Large intestine (tissue), 3 donors: ENCODE results near the gene EIF4B. TPM values are rescaled to one million over a fixed set of nuclear protein-coding genes. Genes with fewer than 3 reads are reported as not detected.

Experiments used
- DNase-seq, 2 donors: peaks; one replicate each; pipeline versions ENCODE4 v3.0.0 to v3.0.0-alpha.2; 2013
- H3K27ac ChIP-seq: one replicate; pipeline ENCODE4 v1.5.1; 2013; ENCODE audit warnings: low read length
- H3K27me3 ChIP-seq: 2 replicates; pipeline ENCODE4 v1.6.1; 2013; ENCODE audit warnings: low read length; ENCODE audit not compliant: control insufficient read depth, insufficient read depth
- H3K36me3 ChIP-seq: 2 replicates; pipeline ENCODE4 v1.6.1; 2013; ENCODE audit warnings: low read length; ENCODE audit not compliant: control insufficient read depth, insufficient read depth
- H3K4me1 ChIP-seq: one replicate; pipeline ENCODE4 v1.6.1; 2013; ENCODE audit warnings: low read length; ENCODE audit not compliant: control insufficient read depth, insufficient read depth
- H3K4me3 ChIP-seq: one replicate; pipeline ENCODE4 v1.5.1; 2013; ENCODE audit warnings: low read length
- H3K9me3 ChIP-seq: one replicate; pipeline ENCODE4 v1.6.1; 2013; ENCODE audit warnings: mild to moderate bottlenecking, low read depth, low read length, moderate library complexity; ENCODE audit not compliant: control insufficient read depth
- WGBS: methylation state at CpG from one replicate; pipeline ENCODE4 v1.1.5; 2013; ENCODE audit warnings: low lambda C conversion rate; ENCODE audit not compliant: insufficient coverage; 5-methylcytosine and 5-hydroxymethylcytosine counted together
- polyA plus RNA-seq: library from polyadenylated mRNA; unstranded; fragments of 120-200 nt; gene quantifications from one replicate; pipeline ENCODE4 v1.2.1, GENCODE V29; 2013

EIF4B gene
- polyA plus RNA-seq, 1 donor = 418 TPM

DNA sequence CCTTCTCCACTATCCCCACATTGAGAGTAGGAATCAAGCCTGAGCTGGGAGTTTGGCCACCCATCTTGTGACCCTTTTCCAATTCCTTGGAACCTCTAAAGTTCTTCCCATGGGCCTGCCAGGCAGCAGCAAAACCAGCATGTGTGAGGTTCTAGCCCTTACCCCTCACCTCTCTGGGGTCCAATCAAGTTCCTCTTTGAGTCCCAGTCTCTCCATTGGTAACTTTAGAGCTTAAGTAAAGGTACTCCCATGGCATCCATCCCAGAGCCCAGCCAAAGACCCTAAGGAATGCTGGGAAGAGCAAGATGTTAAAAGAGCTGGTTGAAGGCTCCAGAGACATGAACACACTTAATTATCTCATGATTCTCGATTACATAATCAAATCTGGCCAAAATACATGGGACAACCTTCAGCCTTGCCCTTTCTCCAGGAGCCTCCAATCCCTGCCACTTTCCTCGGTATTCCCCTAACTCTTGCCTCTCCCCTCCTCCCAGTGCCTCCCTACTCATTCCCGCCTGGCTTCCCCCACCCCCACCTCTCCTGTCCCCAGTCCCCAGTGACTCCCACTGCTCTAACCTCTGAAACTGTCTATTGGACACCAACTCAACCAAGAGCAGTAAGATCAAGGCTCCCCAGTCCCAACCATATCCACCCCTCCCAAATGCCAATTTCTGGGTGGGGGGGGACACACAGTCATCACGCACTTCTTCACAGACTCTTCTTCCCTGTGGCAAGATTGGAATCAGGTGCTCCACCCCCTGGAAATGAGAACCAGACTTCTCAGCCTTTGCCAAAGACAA lies 38.8 kb downstream of the EIF4B start:
- 80% methylated on average over 1 of the region's 4 CpGs for WGBS
- Histone ChIP-seq H3K9me3 (no peaks in the 10 kb centered on the region), H3K4me1 (peaks cover 42% of the 10 kb centered on the region), H3K36me3 (peaks cover 9% of the 10 kb centered on the region), H3K27me3 (no peaks in the 10 kb centered on the region), H3K27ac (no peak overlapping the region), H3K4me3 (no peak overlapping the region)
- peak in 1 of 2 donors; percentile 4 for DNase-seq

DNA sequence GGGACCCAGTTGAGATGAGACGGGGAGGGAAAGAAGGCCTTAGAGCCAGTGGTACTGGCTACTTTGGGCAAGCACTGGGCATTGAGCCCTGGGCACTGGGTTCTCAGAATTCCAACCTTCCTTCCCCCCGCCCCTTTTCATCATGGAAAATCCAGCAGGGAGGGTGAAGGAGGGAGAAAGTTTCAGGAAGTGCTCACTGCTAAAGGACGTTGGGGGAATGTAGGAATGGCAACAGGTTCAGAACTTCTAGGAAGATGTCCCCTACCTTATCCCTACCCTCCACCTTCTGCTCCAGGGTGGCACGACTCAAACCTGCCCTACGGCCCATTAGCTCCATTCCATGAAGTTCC lies 39.4 kb downstream of the EIF4B start:
- no CpG with 5 or more reads among the region's 5 CpGs for WGBS
- no peak overlapping the region for H3K27ac ChIP-seq
- DNase-seq = peak in 1 of 2 donors; percentile 33
- no peaks in the 10 kb centered on the region for H3K9me3 ChIP-seq
- H3K27me3 ChIP-seq = no peaks in the 10 kb centered on the region
- peaks cover 5% of the 10 kb centered on the region for H3K36me3 ChIP-seq
- peak overlapping the region; percentile 82 for H3K4me3 ChIP-seq
- peaks cover 48% of the 10 kb centered on the region for H3K4me1 ChIP-seq

DNA sequence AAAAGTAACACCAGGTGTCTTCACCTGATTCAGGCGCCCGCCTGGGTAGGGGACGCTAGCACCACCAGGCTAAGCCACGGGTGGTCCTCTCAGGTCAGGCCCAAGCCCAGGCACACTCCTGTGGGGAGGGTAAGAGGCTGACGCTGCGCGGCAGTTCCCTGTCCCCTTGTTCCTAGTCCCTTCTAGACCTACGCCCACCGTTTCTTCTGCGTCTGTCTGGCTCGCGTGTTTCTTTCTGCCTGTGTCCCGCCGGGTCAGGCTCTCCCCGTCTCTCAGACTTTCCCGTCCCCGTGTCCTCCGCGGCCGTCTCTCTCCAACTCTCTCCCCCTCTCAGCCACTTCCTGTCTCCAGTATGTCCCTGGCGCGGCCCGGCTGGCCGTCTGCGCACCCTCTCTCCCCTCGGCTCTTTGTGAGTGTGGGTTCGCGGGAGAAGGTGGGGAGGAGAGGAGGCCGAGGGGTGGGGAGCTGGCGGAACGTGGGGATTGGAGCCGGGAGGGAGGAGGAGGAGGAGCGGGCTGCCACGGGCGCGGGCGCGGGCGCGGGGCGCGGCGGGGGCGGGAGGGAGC lies 40.5 kb downstream of the EIF4B start:
- Histone ChIP-seq H3K27me3 (no peaks in the 10 kb centered on the region), H3K4me1 (peaks cover 59% of the 10 kb centered on the region), H3K9me3 (no peaks in the 10 kb centered on the region), H3K4me3 (peak overlapping the region; percentile 82), H3K27ac (peak overlapping the region; percentile 92), H3K36me3 (peaks cover 3% of the 10 kb centered on the region)
- 0% methylated on average over 4 of the region's 44 CpGs for WGBS
- DNase-seq = peak; percentile 75 to 88

DNA sequence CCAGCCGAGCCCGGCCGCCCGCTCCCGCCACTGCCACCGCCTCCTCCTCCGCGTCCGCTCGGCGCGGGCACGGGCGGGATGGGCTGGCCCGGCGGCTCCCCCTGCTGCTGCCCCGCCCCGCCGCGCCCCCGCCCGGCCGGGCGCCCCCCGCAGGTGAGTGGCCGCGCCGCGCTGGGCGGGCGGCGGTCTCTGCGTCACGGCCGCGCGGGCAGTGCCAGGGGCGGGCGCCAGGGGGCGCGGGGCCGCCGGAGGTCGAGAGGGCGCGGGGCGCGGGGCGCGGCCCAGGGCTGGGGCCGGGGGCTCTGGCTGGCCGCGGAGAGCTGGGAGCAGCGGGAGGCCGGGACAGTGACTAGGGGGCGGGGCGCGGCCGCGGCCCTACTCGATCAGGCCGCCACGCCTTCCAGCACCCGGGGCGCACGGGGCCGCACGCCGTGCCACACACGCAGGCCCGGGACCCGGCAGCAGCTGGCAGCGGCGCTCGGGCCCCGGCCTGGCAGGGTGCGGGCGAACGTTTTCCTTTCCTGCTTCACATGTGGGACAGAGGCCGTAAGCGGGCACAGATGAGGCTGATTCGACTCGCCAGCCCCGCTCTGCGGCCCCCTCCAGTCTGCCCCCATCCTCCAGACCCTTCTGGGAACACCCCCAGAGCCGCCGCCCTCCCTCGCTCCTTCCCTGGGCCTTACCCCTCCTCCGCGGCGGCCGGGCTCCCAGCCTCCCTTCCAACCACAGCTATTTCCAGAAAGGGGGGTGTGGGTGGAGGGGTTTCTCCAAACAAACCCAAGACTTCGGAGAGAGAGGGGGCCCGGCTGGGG lies 41.2 kb downstream of the EIF4B start:
- Histone ChIP-seq H3K4me1 (peaks cover 66% of the 10 kb centered on the region), H3K27ac (peak overlapping the region; percentile 93), H3K36me3 (peaks cover 10% of the 10 kb centered on the region), H3K9me3 (no peaks in the 10 kb centered on the region), H3K27me3 (no peaks in the 10 kb centered on the region), H3K4me3 (peak overlapping the region; percentile 82)
- WGBS = no CpG with 5 or more reads among the region's 94 CpGs
- peak; percentile 73 to 86 for DNase-seq

DNA sequence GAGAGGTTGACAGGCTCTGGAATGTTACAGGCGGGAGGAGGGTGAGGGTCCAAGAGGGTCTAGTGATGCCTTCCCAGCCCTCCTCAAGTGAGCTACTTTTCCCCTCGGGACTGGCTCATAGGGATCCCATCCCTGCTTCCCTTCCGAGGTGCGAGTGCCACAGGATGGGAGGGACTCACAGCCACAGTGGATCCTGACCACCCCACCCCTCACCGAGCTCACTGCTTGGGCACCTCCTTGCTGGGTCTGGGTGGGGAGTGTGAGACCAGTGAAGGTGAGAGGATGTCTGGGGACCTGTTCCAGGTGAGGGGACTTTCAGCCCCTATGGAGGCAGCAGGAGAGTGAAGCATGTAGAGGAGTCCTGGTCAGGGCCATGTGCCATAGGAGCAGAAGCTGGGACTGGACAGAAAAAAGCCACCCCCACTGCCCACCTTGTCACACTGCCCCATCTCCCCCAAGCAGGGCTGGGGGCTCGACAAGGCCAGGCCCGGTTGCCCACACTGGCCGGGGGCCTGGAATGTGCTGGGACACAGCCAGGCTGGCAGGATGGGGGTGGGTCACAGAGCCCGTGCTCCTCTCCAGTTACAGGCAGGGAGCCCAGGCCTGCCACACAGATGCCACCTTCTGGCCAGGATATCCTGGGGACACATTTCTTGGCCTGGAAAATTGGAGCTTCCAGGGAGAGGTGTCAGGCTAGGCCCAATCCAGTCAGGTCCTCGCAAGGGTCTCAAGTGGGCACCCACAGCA lies 42.0 kb downstream of the EIF4B start:
- Histone ChIP-seq H3K4me1 (peaks cover 73% of the 10 kb centered on the region), H3K27me3 (no peaks in the 10 kb centered on the region), H3K4me3 (peak overlapping the region; percentile 26), H3K9me3 (no peaks in the 10 kb centered on the region), H3K36me3 (peaks cover 9% of the 10 kb centered on the region), H3K27ac (peak overlapping the region; percentile 93)
- WGBS = 60% methylated on average over 1 of the region's 10 CpGs
- peak in 1 of 2 donors; percentile 59 for DNase-seq

DNA sequence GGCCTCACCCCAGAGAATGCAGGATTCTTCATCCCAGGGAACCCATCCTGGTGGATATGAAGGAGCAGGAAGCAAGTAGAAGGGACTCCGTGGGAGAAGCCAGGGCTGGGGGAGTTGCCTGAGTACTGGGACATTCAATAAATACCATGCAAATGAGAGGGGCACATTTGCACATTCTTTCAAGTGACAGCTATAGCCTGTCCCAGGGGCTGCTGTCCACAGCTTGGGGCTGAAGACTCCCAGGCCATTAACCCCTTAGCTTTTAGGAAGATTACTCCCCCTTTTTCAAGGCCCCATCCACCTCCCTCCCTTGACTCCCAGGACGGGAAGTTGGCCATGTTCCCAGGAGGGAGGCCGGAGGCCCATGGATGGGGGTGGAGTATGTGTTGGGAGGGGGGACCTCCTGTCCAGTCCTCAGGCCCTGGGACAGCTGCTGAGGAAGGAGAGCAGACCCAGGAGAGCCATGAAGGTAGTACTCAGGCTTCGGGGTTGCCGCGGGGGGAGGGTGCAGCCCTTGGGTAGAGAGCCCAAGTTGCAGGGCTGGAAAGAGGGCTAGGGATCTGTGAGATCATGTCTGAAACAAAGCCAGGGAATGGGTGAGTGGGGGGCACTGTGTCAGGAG lies 42.6 kb downstream of the EIF4B start:
- H3K9me3 ChIP-seq = no peaks in the 10 kb centered on the region
- peak overlapping the region; percentile 37 for H3K4me3 ChIP-seq
- peak; percentile 49 to 73 for DNase-seq
- no peaks in the 10 kb centered on the region for H3K27me3 ChIP-seq
- peak overlapping the region; percentile 93 for H3K27ac ChIP-seq
- H3K4me1 ChIP-seq = peaks cover 79% of the 10 kb centered on the region
- WGBS = no CpG with 5 or more reads among the region's 6 CpGs
- H3K36me3 ChIP-seq = peaks cover 9% of the 10 kb centered on the region

DNA sequence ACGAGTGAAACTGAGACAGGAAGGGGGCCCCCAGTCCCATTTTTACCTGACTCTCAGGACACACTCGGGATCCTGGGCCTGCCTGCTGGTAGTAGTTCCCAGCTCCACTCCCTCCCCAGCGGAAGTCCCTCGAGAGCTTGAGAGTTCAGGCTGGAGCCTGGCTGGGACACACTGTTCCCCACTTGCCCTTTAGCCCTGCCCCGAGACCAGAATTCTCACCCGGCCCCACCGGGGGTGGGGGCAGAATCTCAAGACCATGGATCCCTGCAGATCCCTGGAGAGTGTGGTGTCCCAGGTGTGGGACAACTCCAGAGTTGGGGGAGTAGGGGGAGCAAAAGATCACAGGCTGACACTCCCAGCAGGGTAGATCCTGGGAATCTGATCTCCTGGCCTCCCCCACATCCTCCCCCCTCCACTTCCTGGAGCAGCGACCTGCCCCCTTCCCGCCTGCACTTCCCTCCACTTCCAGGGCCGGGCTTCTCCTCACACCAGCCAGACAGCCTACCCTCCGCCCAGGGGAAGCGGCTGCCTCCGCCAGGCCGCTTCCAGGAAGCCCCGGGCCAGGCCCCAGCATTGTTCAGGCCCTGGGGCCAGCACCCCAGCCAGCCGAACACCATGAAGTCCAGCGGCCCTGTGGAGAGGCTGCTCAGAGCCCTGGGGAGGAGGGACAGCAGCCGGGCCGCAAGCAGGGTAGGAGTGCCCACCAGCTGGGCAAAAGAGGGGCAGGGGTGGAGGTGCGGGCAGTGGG lies 43.5 kb downstream of the EIF4B start, which contains the start of gene TNS2:
TSS of gene TNS2 (plus strand) at position 495 of the 748 bp plus-strand sequence. CDS start at position 616, 121 bp downstream.
- DNase-seq = peak; percentile 69 to 86
- Histone ChIP-seq H3K27ac (peak within 1 kb of the TSS; percentile 93), H3K4me3 (peak within 1 kb of the TSS; percentile 37), H3K36me3 (peaks cover 9% of the 10 kb centered on the region), H3K9me3 (no peaks in the 10 kb centered on the region), H3K4me1 (peaks cover 78% of the 10 kb centered on the region), H3K27me3 (no peaks in the 10 kb centered on the region)
- WGBS = no CpG with 5 or more reads among the region's 20 CpGs

DNA sequence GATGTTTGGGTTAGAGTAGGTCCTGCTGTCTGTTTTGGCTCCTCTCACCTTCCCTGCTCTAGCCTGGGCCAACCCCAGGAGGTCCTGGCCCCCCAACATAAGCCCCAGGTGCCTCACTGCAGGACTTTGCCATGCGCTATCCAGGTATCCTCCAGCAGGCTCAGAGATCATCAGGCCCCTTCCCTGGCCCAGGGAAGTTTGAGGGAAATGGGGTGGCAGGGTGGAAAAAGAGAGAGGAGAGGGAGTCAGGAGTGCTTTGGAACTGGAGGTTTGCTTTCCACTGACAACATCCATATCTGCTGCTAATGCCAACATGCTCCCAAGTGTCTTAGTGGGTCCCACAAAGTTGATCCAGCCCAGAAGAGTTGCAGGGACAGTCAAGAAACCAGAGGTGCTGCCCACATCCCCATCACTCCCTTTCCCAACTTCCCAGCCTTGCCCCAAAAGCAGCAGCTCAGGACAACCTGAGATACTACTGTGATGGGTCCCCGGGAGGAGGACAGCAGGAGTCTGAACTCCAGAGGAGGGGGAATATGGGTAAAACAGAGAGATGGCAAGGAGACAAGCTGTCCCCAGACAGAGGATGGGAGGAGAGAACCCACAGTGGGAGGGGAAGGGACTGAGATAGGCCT lies 44.3 kb downstream of the EIF4B start:
- H3K9me3 ChIP-seq = no peaks in the 10 kb centered on the region
- peak overlapping the region; percentile 93 for H3K27ac ChIP-seq
- no peak for DNase-seq
- peaks cover 11% of the 10 kb centered on the region for H3K36me3 ChIP-seq
- no peaks in the 10 kb centered on the region for H3K27me3 ChIP-seq
- H3K4me3 ChIP-seq = peak overlapping the region; percentile 37
- 80% methylated on average over 1 of the region's 2 CpGs for WGBS
- peaks cover 76% of the 10 kb centered on the region for H3K4me1 ChIP-seq
